GM19468 (cell line): Measurements from ENCODE around the gene ANKDD1B.
"Not testable (repeated sequence)": the region's sequence is repeated elsewhere in the genome, so short reads cannot be mapped to it uniquely, and the experiment has no call there.

Experiments
- ATAC-seq: cut with Tn5 transposase; IDR thresholded peaks from one replicate; pipeline ENCODE4 v1.9.1; 2021; ENCODE audit warnings: mild to moderate bottlenecking, moderate library complexity, moderate number of reproducible peaks; ENCODE audit not compliant: unreplicated experiment; ENCODE audit errors: extremely low read depth

ANKDD1B gene

GRCh38 chr5:75611311-75612225, at the start of gene ANKDD1B:
Gene ANKDD1B, plus strand, starts transcription at chr5:75611453. Its CDS starts 182 bp downstream, at chr5:75611635.
- no peak for ATAC-seq

GRCh38 chr5:75565991-75566709, 45.1 kb upstream of the ANKDD1B start:
- not testable (repeated sequence) for ATAC-seq

GRCh38 chr5:75566710-75567309, 44.4 kb upstream of the ANKDD1B start:
- peak; percentile 73 for ATAC-seq

- ATAC-seq: peak; percentile 19
Measured at GRCh38 chr5:75567710-75568109, 43.5 kb upstream of the ANKDD1B start.

- no peak for ATAC-seq
Measured at GRCh38 chr5:75568202-75568601, 43.1 kb upstream of the ANKDD1B start.

- ATAC-seq: no peak
Measured at GRCh38 chr5:75571547-75571946, 39.7 kb upstream of the ANKDD1B start.

GRCh38 chr5:75574791-75575190, 36.5 kb upstream of the ANKDD1B start:
- no peak for ATAC-seq

GRCh38 chr5:75578280-75578679, 33.0 kb upstream of the ANKDD1B start:
- ATAC-seq: not testable (repeated sequence)

GRCh38 chr5:75584641-75585040, 26.6 kb upstream of the ANKDD1B start:
- ATAC-seq: no peak

- ATAC-seq: no peak
Measured at GRCh38 chr5:75588666-75589065, 22.6 kb upstream of the ANKDD1B start.

GRCh38 chr5:75600535-75600934, 10.7 kb upstream of the ANKDD1B start:
- no peak for ATAC-seq

- no peak for ATAC-seq
Measured at GRCh38 chr5:75601567-75601966, 9.7 kb upstream of the ANKDD1B start.

- ATAC-seq: no peak
Measured at GRCh38 chr5:75601996-75602395, 9.3 kb upstream of the ANKDD1B start.

GRCh38 chr5:75603371-75603770, 7.9 kb upstream of the ANKDD1B start:
- no peak for ATAC-seq

GRCh38 chr5:75603821-75604220, 7.4 kb upstream of the ANKDD1B start:
- ATAC-seq: no peak

- ATAC-seq: not testable (repeated sequence)
Measured at GRCh38 chr5:75607341-75607740, 3.9 kb upstream of the ANKDD1B start.

- no peak for ATAC-seq
Measured at GRCh38 chr5:75608870-75609269, 2.4 kb upstream of the ANKDD1B start.

- no peak for ATAC-seq
Measured at GRCh38 chr5:75610201-75610600, 1.1 kb upstream of the ANKDD1B start.

GRCh38 chr5:75610859-75611310, 368 bp upstream of the ANKDD1B start:
- not testable (repeated sequence) for ATAC-seq

GRCh38 chr5:75612226-75612569, 945 bp downstream of the ANKDD1B start:
- ATAC-seq: no peak

GRCh38 chr5:75612901-75613300, 1.6 kb downstream of the ANKDD1B start:
- no peak for ATAC-seq
